IMR-90 (cell line): ENCODE measurements around the gene ROBO1. TPM values are rescaled to one million over a fixed set of nuclear protein-coding genes. Genes with fewer than 3 reads are reported as not detected.

Experiments used
- ATAC-seq: fragments of 200-7000 bp; cut with Tn5 transposase; 2 replicates; pipeline ENCODE4 v1.9.1; 2020; ENCODE audit warnings: low read depth, mild to moderate bottlenecking, moderate library complexity
- BruUV-seq: library from RNA; stranded (reverse); fragments of 400-500 nt; replicated peaks from 2 replicates; lab custom pipeline; 2021; lab: Mats Ljungman, UMichigan
- CTCF ChIA-PET: fragments of 300-600 bp; formaldehyde crosslinking; extraction: SDS; loops from one replicate; lab custom pipeline; 2021; ENCODE audit warnings: antibody characterized with exemption; lab: Yijun Ruan, JAX
- POLR2A ChIA-PET: fragments of 300-600 bp; sonication (Branson Sonifier 250); formaldehyde crosslinking; loops from one replicate; lab custom pipeline; 2022; ENCODE audit warnings: antibody characterized with exemption; ENCODE audit not compliant: unreplicated experiment; lab: Charles Lee
- DNase-seq: peaks from one replicate; pipeline ENCODE4 v3.0.0; 2013
- H2AFZ ChIP-seq: replicated peaks from 2 replicates; pipeline ENCODE3; 2013; ENCODE audit warnings: low read length, mild to moderate bottlenecking; ENCODE audit not compliant: poor library complexity
- H2AK5ac ChIP-seq: 2 replicates; pipeline ENCODE4 v1.6.1; 2013; ENCODE audit warnings: low read depth, low read length, inconsistent platforms
- H2AK9ac ChIP-seq: replicated peaks from 2 replicates; pipeline ENCODE3; 2013; ENCODE audit warnings: mild to moderate bottlenecking, low read depth, low read length, moderate library complexity; ENCODE audit not compliant: poor library complexity
- H2BK120ac ChIP-seq: 2 replicates; pipeline ENCODE4 v1.6.1; 2013; ENCODE audit warnings: low read depth, low read length, inconsistent platforms
- H2BK15ac ChIP-seq: 3 replicates; pipeline ENCODE4 v1.6.1; 2013; ENCODE audit warnings: low read depth, low read length, inconsistent platforms
- H2BK20ac ChIP-seq: 2 replicates; pipeline ENCODE4 v1.6.1; 2013; ENCODE audit warnings: low read depth, mild to moderate bottlenecking, inconsistent platforms, low read length, moderate library complexity
- H2BK5ac ChIP-seq: 2 replicates; pipeline ENCODE4 v1.6.1; 2013; ENCODE audit warnings: mild to moderate bottlenecking, low read depth, low read length, inconsistent platforms; ENCODE audit not compliant: poor library complexity, severe bottlenecking
- H3K14ac ChIP-seq: replicated peaks from 2 replicates; pipeline ENCODE4 v1.6.1; 2013; ENCODE audit warnings: low read depth, low read length, inconsistent platforms
- H3K18ac ChIP-seq: 2 replicates; pipeline ENCODE4 v1.6.1; 2013; ENCODE audit warnings: low read depth, low read length, control low read depth
- H3K23ac ChIP-seq: 2 replicates; pipeline ENCODE4 v1.6.1; 2013; ENCODE audit warnings: low read depth, low read length, inconsistent platforms
- H3K27ac ChIP-seq: 2 replicates; pipeline ENCODE4 v1.5.1; 2013; ENCODE audit warnings: mild to moderate bottlenecking, control low read depth, low read length; ENCODE audit not compliant: insufficient read depth
- H3K27me3 ChIP-seq: 2 replicates; pipeline ENCODE4 v1.6.1; 2013; ENCODE audit warnings: low read length; ENCODE audit not compliant: control insufficient read depth, insufficient read depth
- H3K36me3 ChIP-seq: 2 replicates; pipeline ENCODE4 v1.6.1; 2013; ENCODE audit warnings: low read length, mixed read lengths; ENCODE audit not compliant: control insufficient read depth, insufficient read depth
- H3K4ac ChIP-seq: 2 replicates; pipeline ENCODE4 v1.6.1; 2013; ENCODE audit warnings: low read depth, low read length, inconsistent platforms
- H3K4me1 ChIP-seq: 2 replicates; pipeline ENCODE4 v1.6.1; 2013; ENCODE audit warnings: low read length, mixed read lengths; ENCODE audit not compliant: control insufficient read depth, insufficient read depth
- H3K4me2 ChIP-seq: 2 replicates; pipeline ENCODE4 v1.6.1; 2013; ENCODE audit warnings: low read depth, mild to moderate bottlenecking, control low read depth, low read length, moderate library complexity
- H3K4me3 ChIP-seq: 2 replicates; pipeline ENCODE4 v1.5.1; 2013; ENCODE audit warnings: low read depth, mild to moderate bottlenecking, control low read depth, low read length, moderate library complexity; ENCODE audit not compliant: insufficient read depth
- H3K56ac ChIP-seq: 2 replicates; pipeline ENCODE4 v1.6.1; 2013; ENCODE audit warnings: low read length, inconsistent platforms; ENCODE audit not compliant: insufficient read depth; ENCODE audit errors: extremely low read depth
- H3K79me1 ChIP-seq, 2 experiments: 2 replicates each; pipeline ENCODE4 v1.6.1; 2013; ENCODE audit warnings: low read length in 2 of 2, inconsistent platforms in 1 of 2, low read depth in 1 of 2
- H3K9ac ChIP-seq: 2 replicates; pipeline ENCODE4 v1.6.1; 2013; ENCODE audit warnings: low read depth, low read length, control low read depth
- H3K9me1 ChIP-seq: 2 replicates; pipeline ENCODE4 v1.6.1; 2013; ENCODE audit warnings: low read length, inconsistent platforms; ENCODE audit not compliant: insufficient read depth
- H3K9me3 ChIP-seq: 2 replicates; pipeline ENCODE4 v1.6.1; 2013; ENCODE audit warnings: low read length; ENCODE audit not compliant: control insufficient read depth, insufficient read depth
- H4K20me1 ChIP-seq: 2 replicates; pipeline ENCODE4 v1.6.1; 2013; ENCODE audit warnings: low read length, inconsistent platforms; ENCODE audit not compliant: insufficient read depth
- H4K5ac ChIP-seq: 2 replicates; pipeline ENCODE4 v1.6.1; 2013; ENCODE audit warnings: mild to moderate bottlenecking, low read depth, low read length, control low read depth
- H4K8ac ChIP-seq, 2 experiments: 2 replicates each; pipeline ENCODE4 v1.6.1; 2013; ENCODE audit warnings: low read depth in 2 of 2, low read length in 2 of 2, control low read depth in 1 of 2, inconsistent platforms in 1 of 2
- H4K91ac ChIP-seq: 2 replicates; pipeline ENCODE4 v1.6.1; 2013; ENCODE audit warnings: low read depth, low read length, inconsistent platforms; ENCODE audit not compliant: insufficient read depth
- BHLHE40 ChIP-seq: fragments of 150-350 bp; IDR thresholded peaks from 2 replicates; pipeline ENCODE4 v1.6.1; 2016; ENCODE audit warnings: mild to moderate bottlenecking, low read depth, low read length
- CEBPB ChIP-seq: IDR thresholded peaks from 2 replicates; pipeline ENCODE4 v1.6.1; 2012; ENCODE audit warnings: low read depth, low read length, improper control_type of control experiment
- CHD1 ChIP-seq: IDR thresholded peaks from 2 replicates; pipeline ENCODE4 v1.6.1; 2012; ENCODE audit warnings: low read depth, low read length, improper control_type of control experiment
- CTCF ChIP-seq: conservative IDR thresholded peaks from 2 replicates; pipeline ENCODE4 v1.5.1; 2012; ENCODE audit warnings: mild to moderate bottlenecking, low read depth, low read length, improper control_type of control experiment
- ELK1 ChIP-seq: fragments of 150-350 bp; IDR thresholded peaks from 2 replicates; pipeline ENCODE4 v1.6.1; 2016; ENCODE audit warnings: low read depth, mild to moderate bottlenecking, low read length, moderate library complexity, borderline replicate concordance
- FOS ChIP-seq: fragments of 150-350 bp; IDR thresholded peaks from 2 replicates; pipeline ENCODE4 v1.6.1; 2016; ENCODE audit warnings: low read depth, low read length
- MAFK ChIP-seq: IDR thresholded peaks from 2 replicates; pipeline ENCODE4 v1.6.1; 2012; ENCODE audit warnings: low read depth, low read length, improper control_type of control experiment
- MAZ ChIP-seq: IDR thresholded peaks from 2 replicates; pipeline ENCODE4 v1.6.1; 2012; ENCODE audit warnings: low read depth, mild to moderate bottlenecking, low read length, improper control_type of control experiment, moderate library complexity, borderline replicate concordance
- MXI1 ChIP-seq: IDR thresholded peaks from 2 replicates; pipeline ENCODE4 v1.6.1; 2012; ENCODE audit warnings: low read depth, mild to moderate bottlenecking, low read length, moderate library complexity, borderline replicate concordance
- NFE2L2 ChIP-seq: fragments of 150-350 bp; IDR thresholded peaks from 2 replicates; pipeline ENCODE4 v1.6.1; 2016; ENCODE audit warnings: low read depth, mild to moderate bottlenecking, low read length
- POLR2A ChIP-seq: IDR thresholded peaks from 2 replicates; pipeline ENCODE4 v1.6.1; 2012; ENCODE audit warnings: mild to moderate bottlenecking, low read depth, low read length
- RAD21 ChIP-seq: IDR thresholded peaks from 2 replicates; pipeline ENCODE4 v1.6.1; 2012; ENCODE audit warnings: low read length, improper control_type of control experiment
- RCOR1 ChIP-seq: IDR thresholded peaks from 2 replicates; pipeline ENCODE4 v1.6.1; 2012; ENCODE audit warnings: mild to moderate bottlenecking, low read length, improper control_type of control experiment; ENCODE audit not compliant: insufficient replicate concordance
- RFX5 ChIP-seq: IDR thresholded peaks from 2 replicates; pipeline ENCODE4 v1.8.0; 2012; ENCODE audit warnings: low read depth, mild to moderate bottlenecking, low read length, moderate library complexity
- SMC3 ChIP-seq: fragments of 150-350 bp; IDR thresholded peaks from 2 replicates; pipeline ENCODE4 v1.6.1; 2016; ENCODE audit warnings: low read depth, mild to moderate bottlenecking, antibody characterized with exemption, low read length, moderate library complexity
- USF2 ChIP-seq: fragments of 150-350 bp; IDR thresholded peaks from 2 replicates; pipeline ENCODE4 v1.6.1; 2017; ENCODE audit warnings: mild to moderate bottlenecking, antibody characterized with exemption, low read length, low read depth
- dilution Hi-C: fragments of 300-500 bp; cut with HindIII; formaldehyde crosslinking; loops from one replicate; pipeline ENCODE4 v1.14.3; 2018; ENCODE audit warnings: low sequenced_read_pairs; ENCODE audit not compliant: unreplicated experiment
- in situ Hi-C: fragments of 300-500 bp; cut with MboI; formaldehyde crosslinking; loops from 3 replicates; pipeline ENCODE4 v1.14.3; 2019; ENCODE audit warnings: low sequenced_read_pairs, inconsistent platforms, mixed read lengths
- intact Hi-C: fragments of 100-400 bp; cut with micrococcal nuclease; formaldehyde crosslinking; loops from 2 replicates; pipeline ENCODE4 v1.10.0; 2022
- polyA plus RNA-seq, 3 experiments: library from polyadenylated mRNA; depleted of rRNA; stranded (reverse); fragments of >200 nt; gene quantifications; 2 replicates each; pipeline ENCODE4 v1.2.3, GENCODE V29; 2012; ENCODE audit warnings: low replicate concordance in 1 of 3
- total RNA-seq: library from RNA; depleted of rRNA; stranded (reverse); fragments of >200 nt; gene quantifications from 2 replicates; pipeline ENCODE4 v1.2.3, GENCODE V29; 2012

Gene ROBO1
- total and polyA plus RNA-seq, 2 of the 4 experiments (the other 2 are of a cell fraction), result 24.1 to 53.9 TPM

- Histone ChIP-seq H4K5ac (peak overlapping the region; percentile 68; the same call in 1 of the 2 replicates), H3K23ac (no peak overlapping the region; the same call in 1 of the 2 replicates), H3K36me3 (no peaks in the 10 kb centered on the region), H3K9me1 (no peaks in the 10 kb centered on the region), H2BK5ac (peak overlapping the region; percentile 23), H4K91ac (no peak overlapping the region), H3K27me3 (no peaks in the 10 kb centered on the region), H3K4me3 (no peak overlapping the region), H3K4me2 (peak overlapping the region; percentile 10; the same call in 1 of the 2 replicates), H2AK5ac (peak overlapping the region; percentile 74; the same call in 1 of the 2 replicates), H2AFZ (no peak overlapping the region), H4K8ac (peak overlapping the region in 1 of 2 experiments; percentile 19; a peak in 1 of 4 replicates), H3K79me1 (no peaks in the 10 kb centered on the region), H2BK120ac (peak overlapping the region; percentile 50; the same call in 1 of the 2 replicates), H3K14ac (0 out of 2 replicates have a peak overlapping the region, but pooled peaks have one; percentile 65), H3K4ac (0 out of 2 replicates have a peak overlapping the region, but pooled peaks have one; percentile 45), H3K9ac (no peak overlapping the region), H2AK9ac (no peak overlapping the region), H3K9me3 (no peaks in the 10 kb centered on the region), H3K18ac (peak overlapping the region; percentile 81; the same call in 1 of the 2 replicates), H3K27ac (no peak overlapping the region), H4K20me1 (no peaks in the 10 kb centered on the region), H2BK20ac (peak overlapping the region; percentile 46; the same call in 1 of the 2 replicates), H2BK15ac (peak overlapping the region; percentile 54; the same call in 1 of the 3 replicates), H3K4me1 (peaks cover 2% of the 10 kb centered on the region; the same call in 1 of the 2 replicates), H3K56ac (no peak overlapping the region)
- ChIA-PET POLR2A (no interaction called here), CTCF (no interaction called here)
- BruUV-seq, result no TSS peak
- DNase-seq, result no peak
- ATAC-seq, result peak; percentile 34; the same call in 1 of the 2 replicates
- TF ChIP-seq NFE2L2 (no peak), RFX5 (no peak), MAFK (no peak), USF2 (no peak), MXI1 (no peak), RAD21 (no peak), CEBPB (no peak), BHLHE40 (no peak), CHD1 (no peak), MAZ (no peak), ELK1 (no peak), CTCF (no peak), FOS (no peak), RCOR1 (no peak), SMC3 (no peak), POLR2A (no peak)
- intact Hi-C loops, result loop anchor here (5.0 kb wide), 1 partner anchor 467 kb away; no protein-coding TSS in a partner anchor
- dilution Hi-C loops, result no loop called here
- in situ Hi-C loops, result loop anchor here (25.0 kb wide), 2 partner anchors 768 to 1718 kb away; no protein-coding TSS in a partner anchor
Measured at GRCh38 chr3:79030157-79030556, 737.6 kb downstream of the ROBO1 start.
